ENCODE measurements around the gene MARK4.
"Not testable (repeated sequence)": the region's sequence is repeated elsewhere in the genome, so short reads cannot be mapped to it uniquely, and the experiment has no call there.

The MARK4 gene

GRCh38 chr19:45307361-45307760 lies 56.3 kb downstream of the MARK4 start:
- DNase-seq, result no peak

- not testable (repeated sequence) for DNase-seq
Observed at GRCh38 chr19:45309322-45309721, 58.3 kb downstream of the MARK4 start.

DNA sequence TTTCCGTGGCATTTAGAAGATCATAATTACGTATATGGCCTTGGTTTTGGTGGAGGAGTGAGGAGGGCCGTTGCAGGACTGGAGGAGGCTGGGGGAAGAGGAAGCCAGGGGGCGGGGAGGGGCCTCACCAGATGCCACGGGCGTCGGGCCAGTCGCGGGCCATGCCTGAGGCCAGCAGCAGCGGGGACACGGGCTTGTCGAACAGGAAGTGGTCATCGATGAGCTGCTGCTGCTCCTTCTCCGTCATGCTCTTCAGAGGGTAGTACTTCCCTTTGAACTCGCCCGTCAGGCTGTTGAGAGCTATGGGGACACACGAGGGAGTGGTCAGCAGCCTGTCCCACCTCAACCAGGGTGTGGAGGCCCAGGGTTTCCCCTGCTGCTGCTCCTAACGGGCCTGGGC lies 60.5 kb downstream of the MARK4 start:
- no peak for DNase-seq

- not testable (repeated sequence) for DNase-seq
Observed at GRCh38 chr19:45312285-45312684, 61.2 kb downstream of the MARK4 start.

GRCh38 chr19:45314708-45315245 lies 63.7 kb downstream of the MARK4 start:
- DNase-seq, result no peak

- no peak for DNase-seq
Observed at GRCh38 chr19:45315304-45315703, 64.2 kb downstream of the MARK4 start.

DNA sequence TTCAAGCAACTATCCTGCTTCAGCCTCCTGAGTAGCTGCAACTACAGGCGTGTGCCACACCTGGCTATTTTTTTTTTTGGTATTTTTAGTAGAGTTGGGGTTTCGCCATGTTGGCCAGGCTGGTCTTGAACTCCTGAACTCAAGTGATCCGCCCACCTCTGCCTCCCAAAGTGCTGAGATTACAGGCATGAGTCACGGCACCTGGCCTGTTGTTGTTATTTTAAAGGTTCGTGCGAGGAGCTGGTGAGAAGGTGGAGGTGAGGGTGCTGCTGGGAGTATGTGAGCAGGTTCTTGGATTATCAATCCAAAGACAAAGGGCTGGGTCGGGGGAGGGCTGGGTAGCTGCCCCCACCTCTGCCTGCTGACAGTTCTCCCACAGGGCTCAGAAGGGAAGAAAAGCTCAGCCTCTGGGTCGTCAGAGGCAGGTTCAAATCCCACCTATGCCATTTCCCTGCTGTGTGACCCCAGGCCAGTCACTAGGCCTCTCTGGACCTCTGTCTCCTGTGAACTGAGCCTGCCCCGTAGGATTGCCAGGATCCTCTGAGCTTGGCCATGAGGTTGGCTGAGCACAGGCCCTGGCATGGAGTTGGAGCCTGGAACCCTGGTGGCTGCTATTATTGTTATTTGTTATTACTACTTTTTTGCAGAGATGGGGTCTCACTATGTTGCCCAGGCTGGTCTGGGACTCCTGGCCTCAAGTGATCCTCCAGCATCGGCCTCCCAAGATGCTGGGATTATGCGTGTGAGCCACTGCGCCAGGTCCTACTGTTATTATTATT lies 70.1 kb downstream of the MARK4 start:
- no peak for DNase-seq

DNA sequence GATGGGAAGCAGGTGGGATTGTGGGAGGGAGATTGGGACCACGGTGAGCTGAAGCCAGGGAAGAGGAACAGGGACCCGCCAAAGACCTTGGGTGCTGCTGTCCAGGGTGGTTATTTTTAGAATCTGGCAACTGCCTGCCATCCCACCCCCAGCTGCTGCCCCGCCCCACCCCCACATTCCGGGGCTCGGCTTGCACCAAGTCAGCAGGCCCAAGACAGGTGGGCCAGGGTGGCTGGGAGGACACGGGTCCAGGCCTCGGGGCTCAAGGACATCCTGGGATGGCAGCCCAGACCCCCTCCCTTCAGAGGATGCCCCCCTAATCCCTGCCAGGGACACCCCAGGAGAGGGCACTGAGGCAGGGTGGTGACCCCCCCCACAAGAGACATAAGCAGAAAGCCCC lies 70.8 kb downstream of the MARK4 start:
- DNase-seq, result no peak

GRCh38 chr19:45322311-45322710 lies 71.2 kb downstream of the MARK4 start:
- DNase-seq, result no peak

- DNase-seq, result no peak
Observed at GRCh38 chr19:45322744-45323281, 71.7 kb downstream of the MARK4 start, which contains the start of gene CKM. CKM (minus strand) TSS chr19:45322875; CDS start chr19:45319713, 3,162 bp downstream.

- no peak for DNase-seq
Observed at GRCh38 chr19:45323671-45324081, 72.6 kb downstream of the MARK4 start.

- DNase-seq, result no peak
Observed at GRCh38 chr19:45324349-45324907, 73.4 kb downstream of the MARK4 start.

DNA sequence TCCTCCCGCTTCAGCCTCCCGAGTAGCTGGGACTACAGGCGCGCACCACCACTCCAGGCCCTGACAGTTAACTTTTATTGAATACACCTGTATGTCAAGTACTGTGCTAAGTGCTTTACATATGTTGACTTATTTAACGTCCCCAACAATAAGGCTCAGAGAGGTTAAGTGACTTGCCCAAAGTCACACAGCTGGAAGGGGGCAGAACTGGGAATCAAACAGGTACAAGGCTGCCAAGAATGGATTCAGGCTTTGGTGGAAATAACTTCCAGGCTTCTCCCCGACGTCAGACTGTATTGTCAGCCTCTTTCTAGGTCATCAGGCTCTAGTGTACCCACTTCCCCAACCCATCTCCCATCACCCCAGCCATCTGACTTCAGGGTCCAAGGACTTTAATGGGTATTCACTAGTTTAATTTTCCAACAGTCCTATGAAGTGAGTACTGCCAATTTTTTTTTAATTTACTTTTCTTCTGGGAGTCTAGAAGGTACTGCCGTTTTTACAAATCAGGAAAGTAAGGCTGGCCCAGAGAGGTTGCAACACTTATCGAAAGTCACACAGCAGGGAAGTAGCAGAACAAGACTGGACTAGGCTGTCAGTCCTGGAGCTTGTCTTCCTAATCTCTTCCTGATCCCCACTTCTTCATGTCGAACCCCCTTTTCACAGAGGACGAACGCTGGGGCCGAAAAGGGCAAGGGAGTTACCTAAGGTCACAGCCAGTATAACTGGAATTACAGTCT lies 76.5 kb downstream of the MARK4 start:
- no peak for DNase-seq

GRCh38 chr19:45331411-45331810 lies 80.3 kb downstream of the MARK4 start:
- DNase-seq, result no peak

GRCh38 chr19:45333609-45334303 lies 82.7 kb downstream of the MARK4 start:
- no peak for DNase-seq

GRCh38 chr19:45334881-45335280 lies 83.8 kb downstream of the MARK4 start:
- DNase-seq, result not testable (repeated sequence)

DNA sequence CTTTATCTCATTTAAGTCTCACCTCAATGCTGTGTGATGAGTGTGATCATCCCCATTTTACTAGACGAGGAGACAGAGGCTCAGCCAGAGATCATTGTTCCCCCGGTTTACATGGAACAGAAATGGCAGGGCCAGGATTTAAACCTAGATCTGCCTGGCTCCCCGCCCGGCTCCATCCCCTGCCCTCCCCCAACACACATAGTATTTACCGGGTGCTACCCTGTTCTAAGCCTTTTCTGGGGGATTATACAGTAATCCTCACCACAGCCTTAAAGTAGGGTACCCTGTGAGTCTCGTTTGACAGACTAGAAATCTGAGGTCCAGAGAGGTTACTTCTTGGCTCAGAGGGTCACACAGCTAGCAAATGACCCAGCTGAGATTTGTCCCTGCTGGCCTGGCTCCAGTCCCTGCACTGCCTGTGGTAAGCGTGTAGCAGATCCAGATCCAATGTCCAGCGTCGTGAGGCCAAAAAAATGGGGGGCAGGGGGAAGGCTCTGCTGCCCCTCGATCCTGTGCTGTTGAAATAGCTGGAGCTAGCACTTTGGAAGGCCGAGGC lies 85.7 kb downstream of the MARK4 start:
- no peak for DNase-seq

DNA sequence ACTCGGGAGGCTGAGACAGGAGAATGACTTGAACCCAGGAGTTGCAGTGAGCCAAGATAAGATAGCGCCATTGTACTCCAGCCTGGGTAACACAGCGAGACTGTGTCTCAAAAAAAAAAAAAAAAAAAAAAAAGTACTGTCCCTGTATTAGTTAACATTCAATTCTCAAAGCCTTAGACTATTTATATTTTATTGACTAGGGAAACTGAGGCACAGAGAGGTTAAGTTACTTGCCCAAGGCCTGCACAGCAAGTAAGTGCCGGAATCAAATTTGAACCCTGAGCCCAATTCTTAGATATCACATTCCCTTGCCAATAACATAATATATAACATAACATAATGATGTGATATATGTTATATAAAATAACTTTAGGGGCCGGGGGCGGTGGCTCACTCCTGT lies 88.6 kb downstream of the MARK4 start:
- no peak for DNase-seq

GRCh38 chr19:45340232-45340898 lies 89.3 kb downstream of the MARK4 start, which contains the start of gene KLC3:
KLC3 (plus strand) TSS chr19:45340750; CDS start chr19:45345542, 4,792 bp downstream.
- DNase-seq, result no peak

DNA sequence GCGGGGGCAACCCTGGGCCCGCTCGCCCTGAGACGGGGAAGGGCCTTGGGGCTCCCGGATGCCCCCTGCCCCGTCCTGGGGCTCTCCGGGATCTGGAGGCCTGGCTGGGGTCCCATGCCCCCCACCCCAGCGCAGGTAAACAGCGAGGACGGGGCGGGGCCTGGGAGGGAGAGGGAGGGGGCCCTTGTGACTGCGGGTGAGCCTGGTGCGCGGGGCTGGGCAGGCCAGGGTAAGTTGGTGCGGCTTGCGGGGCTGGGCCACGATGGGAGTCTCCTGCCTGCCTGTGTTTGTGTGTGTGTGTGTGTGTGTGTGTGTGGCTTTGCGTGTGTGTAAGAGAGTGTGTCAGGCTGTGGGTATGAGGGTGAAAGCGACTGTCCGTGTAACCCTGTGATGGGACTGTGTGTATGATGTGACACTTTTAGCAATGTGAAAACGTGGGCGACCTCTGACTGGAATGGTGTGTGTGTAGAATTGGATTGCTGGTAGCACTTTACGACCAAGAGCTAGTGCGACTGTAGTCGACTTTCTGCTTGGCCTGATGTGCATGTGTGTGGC lies 89.9 kb downstream of the MARK4 start:
- no peak for DNase-seq

- no peak for DNase-seq
Observed at GRCh38 chr19:45342911-45343310, 91.8 kb downstream of the MARK4 start.

Measured in activated gamma-delta T cell treated with Interleukin-2 at 50 U/mL for 16 hours (primary cell).